GM18858 (cell line): Measurements from ENCODE around the gene TRAF1.

Experiments
- ATAC-seq: cut with Tn5 transposase; IDR thresholded peaks from one replicate; pipeline ENCODE4 v1.9.1; 2021; ENCODE audit not compliant: unreplicated experiment

Gene TRAF1

GRCh38 chr9:120854596-120855327, 71.8 kb downstream of the TRAF1 start:
- no peak for ATAC-seq

GRCh38 chr9:120853198-120853597, 73.4 kb downstream of the TRAF1 start:
- ATAC-seq = no peak
